AG09309 (cell line): ENCODE results near the gene SARM1.
"Not testable (repeated sequence)": the region's sequence is repeated elsewhere in the genome, so short reads cannot be mapped to it uniquely, and the experiment has no call there.

Experiments used
- DNase-seq: peaks from one replicate; pipeline ENCODE4 v3.0.0-alpha.2; 2010; ENCODE audit warnings: low read depth
- H3K4me3 ChIP-seq: 2 replicates; pipeline ENCODE4 v1.5.1; 2011; ENCODE audit warnings: mild to moderate bottlenecking, low read depth, low read length, moderate library complexity; ENCODE audit not compliant: control insufficient read depth
- TF ChIP-seq, protein P1 (sequence below): IDR thresholded peaks from 2 replicates; pipeline ENCODE4 v1.5.1; 2011; ENCODE audit warnings: mild to moderate bottlenecking, low read depth, low read length, inconsistent platforms; ENCODE audit not compliant: insufficient read depth, control insufficient read depth; ENCODE audit errors: missing control alignments

Gene SARM1

DNA sequence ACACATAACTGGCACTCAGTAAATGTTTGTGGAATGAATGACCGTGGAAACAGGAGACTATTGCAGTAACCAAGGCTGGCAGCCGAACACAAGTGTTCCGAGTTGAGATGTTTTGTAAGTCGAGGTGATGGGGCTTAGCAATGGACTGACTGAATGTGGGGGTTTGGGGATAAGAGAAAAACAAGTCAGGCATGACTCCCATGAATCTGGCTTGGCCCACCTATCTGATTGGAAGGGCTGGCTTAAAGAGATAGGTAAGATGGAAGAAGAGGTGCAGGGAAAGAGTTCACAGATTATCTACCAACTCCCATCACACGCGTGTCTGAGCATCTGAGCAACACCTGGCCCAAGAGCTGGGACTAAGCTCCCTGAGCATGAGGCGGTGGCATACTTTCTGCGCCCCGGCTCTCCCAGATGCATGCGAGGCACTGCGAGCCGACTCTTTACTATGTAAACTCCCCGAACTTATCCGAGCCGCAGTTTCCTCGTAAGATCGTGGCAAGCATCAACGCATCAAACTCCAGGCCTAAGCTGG, 36.8 kb upstream of the SARM1 start:
- peak overlapping the region; percentile 50 for H3K4me3 ChIP-seq
- DNase-seq, result peak; percentile 21
- TF ChIP-seq, protein P1, sequence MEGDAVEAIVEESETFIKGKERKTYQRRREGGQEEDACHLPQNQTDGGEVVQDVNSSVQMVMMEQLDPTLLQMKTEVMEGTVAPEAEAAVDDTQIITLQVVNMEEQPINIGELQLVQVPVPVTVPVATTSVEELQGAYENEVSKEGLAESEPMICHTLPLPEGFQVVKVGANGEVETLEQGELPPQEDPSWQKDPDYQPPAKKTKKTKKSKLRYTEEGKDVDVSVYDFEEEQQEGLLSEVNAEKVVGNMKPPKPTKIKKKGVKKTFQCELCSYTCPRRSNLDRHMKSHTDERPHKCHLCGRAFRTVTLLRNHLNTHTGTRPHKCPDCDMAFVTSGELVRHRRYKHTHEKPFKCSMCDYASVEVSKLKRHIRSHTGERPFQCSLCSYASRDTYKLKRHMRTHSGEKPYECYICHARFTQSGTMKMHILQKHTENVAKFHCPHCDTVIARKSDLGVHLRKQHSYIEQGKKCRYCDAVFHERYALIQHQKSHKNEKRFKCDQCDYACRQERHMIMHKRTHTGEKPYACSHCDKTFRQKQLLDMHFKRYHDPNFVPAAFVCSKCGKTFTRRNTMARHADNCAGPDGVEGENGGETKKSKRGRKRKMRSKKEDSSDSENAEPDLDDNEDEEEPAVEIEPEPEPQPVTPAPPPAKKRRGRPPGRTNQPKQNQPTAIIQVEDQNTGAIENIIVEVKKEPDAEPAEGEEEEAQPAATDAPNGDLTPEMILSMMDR, result no peak

DNA sequence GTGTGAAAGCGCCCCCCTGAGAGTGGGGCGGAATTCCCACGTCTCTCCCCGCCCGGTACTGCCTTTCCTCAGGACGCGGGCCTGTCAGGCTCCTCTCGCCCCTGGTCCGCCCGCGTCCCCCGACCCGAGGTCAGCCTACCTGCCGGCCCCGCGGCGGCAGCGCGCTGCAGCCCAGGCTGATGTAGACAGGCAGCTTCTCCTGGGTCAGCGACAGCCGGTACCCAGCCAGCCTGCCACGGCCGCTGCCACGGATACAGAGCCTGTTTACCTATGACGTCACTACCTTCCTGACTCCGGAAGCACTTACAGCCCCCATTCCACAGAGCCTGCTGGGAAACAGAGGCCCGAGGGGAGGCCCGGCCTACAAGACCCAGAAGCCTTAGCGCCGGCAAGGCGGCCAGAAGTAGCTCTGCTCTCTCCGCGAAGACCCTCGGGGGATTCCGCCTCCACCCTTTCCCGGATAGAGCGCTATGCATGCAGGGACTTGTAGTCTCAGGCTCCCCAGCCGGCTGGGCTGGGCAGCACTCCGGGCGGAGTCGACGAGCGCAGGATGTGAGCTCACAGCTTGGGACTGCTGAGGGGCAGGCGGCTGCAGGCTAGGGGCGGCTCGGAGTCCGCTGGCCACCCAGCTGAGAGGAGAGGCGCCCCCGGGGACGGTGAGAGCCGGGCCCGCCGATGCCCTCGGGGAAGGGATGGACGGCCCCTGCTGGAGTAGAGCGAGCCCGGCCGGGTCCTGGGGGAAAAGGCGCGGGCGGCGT, 36.1 kb upstream of the SARM1 start, which contains the start of the genes IFT20 and TNFAIP1:
TSS of gene IFT20 (minus strand) at position 272 of the 758 bp plus-strand sequence. CDS start 3,487 bp downstream, outside the sequence.
TSS of gene TNFAIP1 (plus strand) at position 561 of the 758 bp plus-strand sequence. CDS start 3,761 bp downstream, outside the sequence.
- peak; percentile 100 for DNase-seq
- TF ChIP-seq, protein P1, result no peak
- H3K4me3 ChIP-seq, result peak within 1 kb of the TSS; percentile 50

DNA sequence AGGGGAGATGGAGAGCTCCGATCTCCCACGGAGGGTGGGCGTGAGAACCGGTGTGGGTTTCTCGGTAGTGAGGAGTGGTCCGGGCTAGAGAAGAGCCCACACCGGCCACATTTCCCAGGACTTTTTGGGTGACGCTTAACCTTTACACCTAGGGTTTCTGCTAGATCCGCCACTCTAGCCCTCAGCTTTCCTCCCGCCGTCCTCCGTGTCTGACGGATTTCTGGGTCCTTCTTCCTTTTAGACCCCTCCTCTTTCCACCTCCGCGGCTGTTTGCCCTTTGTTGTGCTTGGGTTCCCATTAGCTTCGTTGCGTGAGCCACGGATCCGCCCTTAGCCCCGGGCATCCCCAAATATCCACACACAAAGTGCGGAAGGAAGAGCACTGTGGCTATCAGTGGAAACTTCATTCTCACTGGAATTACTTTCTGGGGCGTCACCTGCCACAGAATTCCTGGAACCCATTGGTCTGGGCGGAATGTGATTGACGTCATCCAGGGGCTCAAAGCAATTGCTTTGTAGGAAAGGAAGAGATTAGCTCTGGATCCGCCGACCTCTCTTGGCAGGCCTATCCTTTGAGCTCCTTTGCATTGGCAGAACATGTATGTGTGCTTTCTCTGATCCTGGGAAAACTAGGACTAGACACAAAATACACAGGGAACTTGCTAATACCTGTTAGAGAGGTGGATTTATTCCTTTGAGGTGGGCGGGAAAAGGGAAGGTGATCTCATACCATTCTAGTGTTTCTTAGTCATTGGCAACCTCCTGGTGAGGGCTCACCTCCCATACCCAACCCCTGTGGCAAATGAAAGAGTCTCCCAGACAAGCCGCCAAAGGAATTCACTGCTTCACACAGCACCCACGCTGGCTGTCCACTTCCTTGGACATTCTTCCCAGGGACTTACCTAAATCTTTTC, 35.3 kb upstream of the SARM1 start:
- TF ChIP-seq, protein P1, result no peak
- H3K4me3 ChIP-seq, result peak overlapping the region; percentile 50
- peak; percentile 74 for DNase-seq

DNA sequence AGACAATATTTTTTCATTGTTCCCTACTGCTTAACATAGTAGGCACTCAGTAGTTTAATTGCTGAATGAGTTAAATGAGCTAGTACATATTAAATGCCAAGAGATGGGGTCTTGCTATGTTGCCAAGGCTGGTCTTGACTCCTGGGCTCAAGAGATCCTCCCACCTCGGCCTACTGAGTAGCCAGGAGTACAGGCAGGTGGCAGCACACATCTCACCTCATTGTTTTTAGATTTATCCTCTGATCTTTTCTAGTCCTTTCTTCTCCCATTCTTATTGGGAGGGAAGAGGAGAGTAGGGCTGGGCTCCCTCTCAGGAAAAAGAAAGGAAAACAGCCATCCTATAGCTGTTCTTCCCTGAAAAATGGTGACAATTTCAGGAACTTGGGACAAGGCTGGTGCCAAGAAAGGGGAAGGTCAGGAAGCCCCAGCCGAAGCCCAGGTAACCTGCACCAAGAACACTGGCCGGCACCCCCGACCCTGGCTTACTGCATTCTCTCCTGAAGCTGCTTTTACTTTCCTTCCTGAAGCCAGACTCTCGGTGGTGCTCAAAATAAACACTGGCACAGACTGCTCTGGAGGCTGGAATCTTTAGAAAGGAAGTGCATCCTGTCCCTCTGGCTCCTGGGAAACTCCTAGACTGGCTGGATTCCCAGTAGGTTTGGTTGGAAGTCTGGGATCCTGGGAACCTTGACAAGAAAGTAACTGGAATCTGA, 33.3 kb upstream of the SARM1 start:
- H3K4me3 ChIP-seq, result no peak overlapping the region
- DNase-seq, result peak; percentile 21
- TF ChIP-seq, protein P1, result no peak

DNA sequence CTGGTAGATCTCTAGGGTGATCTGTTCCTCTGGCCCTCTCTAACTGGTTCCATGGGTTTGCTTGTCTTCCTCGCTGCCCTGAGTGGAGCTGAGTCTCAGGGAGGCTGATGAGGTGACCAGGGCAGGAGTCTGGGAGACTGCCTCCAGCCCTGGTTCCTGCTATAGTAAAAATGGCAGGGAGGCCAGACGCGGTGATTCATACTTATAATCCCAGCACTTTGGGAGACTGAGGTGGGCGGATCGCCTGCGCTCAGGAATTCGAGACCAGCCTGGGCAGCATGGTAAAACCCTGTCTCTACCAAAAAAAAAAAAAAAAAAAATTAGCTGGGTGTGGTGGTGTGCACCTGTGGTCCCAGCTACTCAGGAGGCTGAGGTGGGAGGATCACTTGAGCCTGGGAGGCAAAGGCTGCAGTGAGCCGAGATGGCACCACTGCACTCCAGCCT, 32.7 kb upstream of the SARM1 start:
- DNase-seq, H3K4me3 ChIP-seq: not testable (repeated sequence)

DNA sequence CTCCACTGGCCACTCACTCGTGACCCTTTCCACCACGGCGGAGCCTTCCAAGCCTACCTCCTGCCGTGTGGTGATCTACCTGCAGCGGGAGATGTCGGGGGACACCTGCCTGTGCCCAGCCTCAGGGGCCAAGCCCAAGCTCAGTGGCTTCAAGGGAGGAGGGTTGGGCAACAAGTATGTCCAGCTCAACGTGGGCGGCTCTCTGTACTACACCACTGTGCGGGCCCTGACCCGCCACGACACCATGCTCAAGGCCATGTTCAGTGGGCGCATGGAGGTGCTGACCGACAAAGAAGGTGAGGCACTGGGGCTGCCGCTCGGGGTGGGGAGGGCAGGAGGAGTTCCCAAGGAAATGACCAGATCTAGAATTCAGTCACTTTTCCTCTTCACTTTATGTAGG, 32.1 kb upstream of the SARM1 start:
- H3K4me3 ChIP-seq, result no peak overlapping the region
- TF ChIP-seq, protein P1, result no peak
- DNase-seq, result no peak
